ENCODE data around the gene ETDA. TPM values are rescaled to one million over a fixed set of nuclear protein-coding genes. Genes with fewer than 3 reads are reported as not detected.
"Not testable (repeated sequence)": the region's sequence is repeated elsewhere in the genome, so short reads cannot be mapped to it uniquely, and the experiment has no call there.

ETDA gene
- total RNA-seq, 4 donors from 2014 or later = not detected

DNA sequence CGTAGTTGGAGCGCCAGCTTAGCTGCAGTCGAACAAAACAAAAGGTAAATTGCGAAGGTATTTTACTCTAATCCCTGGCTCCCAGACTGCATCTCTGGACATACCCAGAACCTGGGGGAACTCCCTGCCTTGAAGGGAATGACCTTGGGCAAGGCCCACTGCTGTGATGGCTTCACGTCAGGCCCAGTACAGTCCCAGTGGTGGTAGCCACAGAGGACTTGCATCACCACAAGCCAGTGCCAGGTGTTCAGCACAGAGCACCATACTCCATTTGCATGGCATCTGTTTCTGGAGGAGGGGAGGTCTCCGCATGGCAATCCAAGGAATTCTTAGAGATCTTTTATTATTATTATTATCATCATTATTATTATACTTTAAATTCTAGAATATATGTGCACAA lies 5.6 kb downstream of the ETDA start:
- TF ChIP-seq POLR2AphosphoS5 (IDR thresholded peaks at IDR 0.05) (no peak), POLR2A (IDR thresholded peaks at IDR 0.05; ENCODE audit: low read depth) (no peak), EP300 (IDR thresholded peaks at IDR 0.05) (no peak)
- TF ChIP-seq, protein P1, sequence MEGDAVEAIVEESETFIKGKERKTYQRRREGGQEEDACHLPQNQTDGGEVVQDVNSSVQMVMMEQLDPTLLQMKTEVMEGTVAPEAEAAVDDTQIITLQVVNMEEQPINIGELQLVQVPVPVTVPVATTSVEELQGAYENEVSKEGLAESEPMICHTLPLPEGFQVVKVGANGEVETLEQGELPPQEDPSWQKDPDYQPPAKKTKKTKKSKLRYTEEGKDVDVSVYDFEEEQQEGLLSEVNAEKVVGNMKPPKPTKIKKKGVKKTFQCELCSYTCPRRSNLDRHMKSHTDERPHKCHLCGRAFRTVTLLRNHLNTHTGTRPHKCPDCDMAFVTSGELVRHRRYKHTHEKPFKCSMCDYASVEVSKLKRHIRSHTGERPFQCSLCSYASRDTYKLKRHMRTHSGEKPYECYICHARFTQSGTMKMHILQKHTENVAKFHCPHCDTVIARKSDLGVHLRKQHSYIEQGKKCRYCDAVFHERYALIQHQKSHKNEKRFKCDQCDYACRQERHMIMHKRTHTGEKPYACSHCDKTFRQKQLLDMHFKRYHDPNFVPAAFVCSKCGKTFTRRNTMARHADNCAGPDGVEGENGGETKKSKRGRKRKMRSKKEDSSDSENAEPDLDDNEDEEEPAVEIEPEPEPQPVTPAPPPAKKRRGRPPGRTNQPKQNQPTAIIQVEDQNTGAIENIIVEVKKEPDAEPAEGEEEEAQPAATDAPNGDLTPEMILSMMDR (IDR thresholded peaks at IDR 0.05) = no peak
- DNase-seq (ENCODE audit: extremely low spot score) = no peak
- intact Hi-C loops (cut with DNase I) = no loop called here
- no peaks in the 10 kb centered on the region for H3K27me3 ChIP-seq
- 98% methylated on average over 6 of the region's 6 CpGs for WGBS
- no peak overlapping the region for H3K4me3 ChIP-seq
- H3K4me1 ChIP-seq = no peaks in the 10 kb centered on the region
- H3K9me3 ChIP-seq = no peaks in the 10 kb centered on the region
- no peaks in the 10 kb centered on the region for H3K36me3 ChIP-seq
- H3K27ac ChIP-seq (replicated peaks in 1 of 4) = no peak overlapping the region

DNA sequence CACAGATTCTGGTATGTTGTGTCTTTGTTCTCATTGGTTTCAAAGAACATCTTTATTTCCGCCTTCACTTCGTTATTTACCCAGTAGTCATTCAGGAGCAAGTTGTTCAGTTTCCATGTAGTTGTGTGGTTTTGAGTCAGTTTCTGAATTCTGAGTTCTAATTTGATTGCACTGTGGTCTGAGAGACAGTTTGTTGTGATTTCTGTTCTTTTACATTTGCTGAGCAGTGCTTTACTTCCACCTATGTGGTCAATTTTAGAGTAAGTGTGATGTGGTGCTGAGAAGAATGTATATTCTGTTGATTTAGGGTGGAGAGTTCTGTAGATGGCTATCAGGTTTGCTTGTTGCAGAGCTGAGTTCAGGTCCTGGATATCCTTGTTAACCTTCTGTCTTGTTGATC lies 9.1 kb downstream of the ETDA start:
- H3K4me1 ChIP-seq; H3K9me3 ChIP-seq; intact Hi-C loops (cut with DNase I); H3K27me3 ChIP-seq; H3K27ac ChIP-seq (replicated peaks in 1 of 4); DNase-seq (ENCODE audit: extremely low spot score); H3K36me3 ChIP-seq; H3K4me3 ChIP-seq: not testable (repeated sequence)
- WGBS = 91% methylated on average over 2 of the region's 2 CpGs

DNA sequence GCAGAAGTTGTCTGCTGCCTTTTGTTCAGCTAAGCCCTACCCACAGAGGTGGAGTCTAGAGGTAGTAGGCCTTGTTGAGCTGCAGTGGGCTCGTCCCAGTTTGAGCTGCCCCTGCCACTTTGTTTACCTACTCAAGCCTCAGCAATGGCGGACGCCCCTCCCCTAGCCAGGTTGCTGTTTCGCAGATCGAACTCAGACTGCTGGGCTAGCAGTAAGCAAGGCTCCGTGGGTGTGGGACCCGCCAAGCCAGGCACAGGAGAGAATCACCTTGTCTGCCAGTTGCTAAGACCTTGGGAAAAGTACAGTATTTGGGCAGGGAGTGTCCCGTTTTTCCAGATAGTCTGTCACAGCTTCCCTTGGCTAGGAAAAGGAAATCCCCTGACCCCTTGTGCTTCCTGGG lies 11.5 kb downstream of the ETDA start:
- 76% methylated on average over 7 of the region's 8 CpGs for WGBS
- H3K27ac ChIP-seq (replicated peaks in 1 of 4); H3K36me3 ChIP-seq; H3K27me3 ChIP-seq; DNase-seq (ENCODE audit: extremely low spot score); H3K4me1 ChIP-seq; intact Hi-C loops (cut with DNase I); H3K9me3 ChIP-seq; H3K4me3 ChIP-seq: not testable (repeated sequence)

DNA sequence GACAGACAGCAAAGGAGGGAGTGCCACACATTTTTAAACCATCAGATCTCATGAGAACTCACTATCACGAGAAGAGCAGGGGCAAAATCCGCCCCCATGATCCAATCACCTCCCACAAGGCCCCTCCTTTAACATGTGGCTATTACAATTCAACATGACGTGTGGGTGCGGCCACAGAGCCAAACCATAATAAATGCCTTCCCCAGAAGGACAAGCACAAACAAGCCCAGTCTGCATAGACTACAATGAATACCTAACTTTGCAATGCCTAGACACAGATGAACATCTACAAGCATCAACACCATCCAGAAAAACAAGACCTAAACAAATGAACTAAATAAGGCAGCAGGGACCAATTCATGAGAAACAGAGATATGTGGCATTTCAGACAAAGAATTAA lies 12.3 kb downstream of the ETDA start:
- Histone ChIP-seq H3K9me3 (peaks cover 0 to 17% (median 5%) of the 10 kb centered on the region in 4 donors), H3K27me3 (no peaks in the 10 kb centered on the region), H3K4me1 (no peaks in the 10 kb centered on the region), H3K36me3 (no peaks in the 10 kb centered on the region), H3K27ac (replicated peaks in 1 of 4) (no peak overlapping the region), H3K4me3 (no peak overlapping the region)
- 88% methylated on average over 4 of the region's 4 CpGs for WGBS
- DNase-seq (ENCODE audit: extremely low spot score) = no peak
- TF ChIP-seq, protein P1 (IDR thresholded peaks at IDR 0.05) = no peak
- no peak for TF ChIP-seq POLR2AphosphoS5 (IDR thresholded peaks at IDR 0.05)
- no peak for TF ChIP-seq POLR2A (IDR thresholded peaks at IDR 0.05; ENCODE audit: low read depth)
- TF ChIP-seq EP300 (IDR thresholded peaks at IDR 0.05) = no peak
- intact Hi-C loops (cut with DNase I) = no loop called here

DNA sequence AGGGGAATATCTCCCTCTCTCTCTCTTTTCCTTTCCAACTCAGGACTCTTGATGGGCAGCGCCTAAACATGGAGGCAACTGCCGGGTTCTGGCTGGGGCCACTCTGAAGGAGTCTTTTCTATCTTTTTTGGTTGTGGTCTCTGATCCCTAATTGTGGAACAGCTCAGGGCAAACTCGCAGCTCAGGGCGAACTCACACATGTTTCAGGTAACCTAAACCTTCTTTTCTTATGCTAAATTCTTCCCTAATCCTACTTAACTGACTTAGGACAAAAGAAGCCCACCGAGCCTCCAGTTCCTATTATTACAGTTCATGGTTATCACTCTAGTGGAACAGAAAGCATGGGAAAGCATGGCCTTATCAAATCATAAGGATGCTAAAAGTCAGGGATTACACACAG lies 21.3 kb downstream of the ETDA start:
- Histone ChIP-seq H3K27me3 (no peaks in the 10 kb centered on the region), H3K9me3 (peaks cover 0 to 42% (median 10%) of the 10 kb centered on the region in 4 donors), H3K4me1 (no peaks in the 10 kb centered on the region), H3K4me3 (no peak overlapping the region), H3K36me3 (no peaks in the 10 kb centered on the region), H3K27ac (replicated peaks in 1 of 4) (no peak overlapping the region)
- DNase-seq (ENCODE audit: extremely low spot score) = no peak
- 82% methylated on average over 5 of the region's 5 CpGs for WGBS
- TF ChIP-seq POLR2A (IDR thresholded peaks at IDR 0.05; ENCODE audit: low read depth) (no peak), EP300 (IDR thresholded peaks at IDR 0.05) (no peak), POLR2AphosphoS5 (IDR thresholded peaks at IDR 0.05) (no peak)
- TF ChIP-seq, protein P1 (IDR thresholded peaks at IDR 0.05) = no peak
- intact Hi-C loops (cut with DNase I) = no loop called here

DNA sequence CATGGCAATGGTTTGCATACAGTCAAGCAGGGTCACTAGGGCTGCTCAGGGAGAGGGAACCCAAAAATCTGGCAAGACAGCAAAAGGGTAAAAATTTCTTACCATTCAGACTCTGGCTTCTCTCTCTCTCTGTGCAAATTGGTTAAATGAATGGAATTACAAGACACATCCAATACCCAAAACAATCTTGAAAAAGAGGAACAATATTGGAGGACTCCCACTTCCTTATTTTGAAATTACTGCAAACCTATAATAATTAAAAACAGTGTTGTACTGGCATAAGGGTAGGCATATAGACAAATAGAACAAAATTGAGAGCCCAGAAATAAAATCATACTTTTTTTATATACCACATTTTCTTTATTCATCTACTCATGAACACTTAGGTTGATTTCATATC lies 24.1 kb downstream of the ETDA start:
- H3K27me3 ChIP-seq = no peaks in the 10 kb centered on the region
- no peaks in the 10 kb centered on the region for H3K4me1 ChIP-seq
- H3K27ac ChIP-seq (replicated peaks in 1 of 4) = no peak overlapping the region
- intact Hi-C loops (cut with DNase I) = no loop called here
- peaks cover 0 to 52% (median 20%) of the 10 kb centered on the region in 4 donors for H3K9me3 ChIP-seq
- TF ChIP-seq, protein P1 (IDR thresholded peaks at IDR 0.05) = no peak
- no peak for TF ChIP-seq POLR2A (IDR thresholded peaks at IDR 0.05; ENCODE audit: low read depth)
- TF ChIP-seq POLR2AphosphoS5 (IDR thresholded peaks at IDR 0.05) = no peak
- no peak for TF ChIP-seq EP300 (IDR thresholded peaks at IDR 0.05)
- H3K4me3 ChIP-seq = no peak overlapping the region
- no peaks in the 10 kb centered on the region for H3K36me3 ChIP-seq
- no peak for DNase-seq (ENCODE audit: extremely low spot score)

All from esophagus muscularis mucosa (tissue), 4 donors.